MCF 10A (cell line): Measurements from ENCODE around the gene CACNA2D3. TPM values are rescaled to one million over a fixed set of nuclear protein-coding genes. Genes with fewer than 3 reads are reported as not detected.

Experiments
- BruUV-seq: library from RNA; stranded (reverse); fragments of 400-500 nt; replicated peaks from 2 replicates; lab custom pipeline; 2021; lab: Mats Ljungman, UMichigan
- CTCF ChIA-PET: fragments of 300-600 bp; sonication (Branson Sonifier 250); formaldehyde crosslinking; extraction: SDS; loops from one replicate; lab custom pipeline; 2021; ENCODE audit warnings: antibody characterized with exemption, inconsistent platforms; lab: Yijun Ruan, JAX
- POLR2A ChIA-PET: fragments of 300-600, 350-650 bp; sonication (Branson Sonifier 250); formaldehyde crosslinking; extraction: SDS; loops from one replicate; lab custom pipeline; 2020; ENCODE audit warnings: antibody characterized with exemption, inconsistent platforms; lab: Yijun Ruan, JAX
- DNase-seq: peaks from one replicate; pipeline ENCODE4 v3.0.0-alpha.2; 2018; ENCODE audit not compliant: unreplicated experiment
- H3K27ac Mint-ChIP-seq: one replicate; pipeline ENCODE4 v1.8.0; 2022; ENCODE audit warnings: mild to moderate bottlenecking, low read depth, mixed read lengths; ENCODE audit not compliant: unreplicated experiment
- H3K27me3 Mint-ChIP-seq: one replicate; pipeline ENCODE4 v1.8.0; 2022; ENCODE audit warnings: mixed read lengths; ENCODE audit not compliant: insufficient read depth, unreplicated experiment
- H3K36me3 Mint-ChIP-seq: one replicate; pipeline ENCODE4 v1.8.0; 2022; ENCODE audit warnings: mild to moderate bottlenecking, moderate library complexity, mixed read lengths; ENCODE audit not compliant: insufficient read depth, unreplicated experiment
- H3K4me1 Mint-ChIP-seq: one replicate; pipeline ENCODE4 v1.8.0; 2022; ENCODE audit warnings: mixed read lengths; ENCODE audit not compliant: insufficient read depth, unreplicated experiment
- H3K4me3 Mint-ChIP-seq: one replicate; pipeline ENCODE4 v1.8.0; 2022; ENCODE audit warnings: mild to moderate bottlenecking, moderate library complexity, mixed read lengths; ENCODE audit not compliant: unreplicated experiment
- H3K9me3 Mint-ChIP-seq: one replicate; pipeline ENCODE4 v1.8.0; 2022; ENCODE audit warnings: mixed read lengths; ENCODE audit not compliant: unreplicated experiment
- CTCF ChIP-seq: fragments of 200-600 bp; IDR thresholded peaks from one replicate; pipeline ENCODE4 v1.8.0; 2022; ENCODE audit warnings: antibody characterized with exemption, mild to moderate bottlenecking; ENCODE audit not compliant: unreplicated experiment
- intact Hi-C: fragments of 100-400 bp; cut with micrococcal nuclease; formaldehyde crosslinking; loops from 2 replicates; pipeline ENCODE4 v1.14.1; 2022
- total RNA-seq: library from RNA; stranded (reverse); gene quantifications from 2 replicates; pipeline ENCODE4 v1.2.3, GENCODE V29; 2022

CACNA2D3 gene
- total RNA-seq, 1 experiment from 2014 or later = 2.3 TPM

DNA sequence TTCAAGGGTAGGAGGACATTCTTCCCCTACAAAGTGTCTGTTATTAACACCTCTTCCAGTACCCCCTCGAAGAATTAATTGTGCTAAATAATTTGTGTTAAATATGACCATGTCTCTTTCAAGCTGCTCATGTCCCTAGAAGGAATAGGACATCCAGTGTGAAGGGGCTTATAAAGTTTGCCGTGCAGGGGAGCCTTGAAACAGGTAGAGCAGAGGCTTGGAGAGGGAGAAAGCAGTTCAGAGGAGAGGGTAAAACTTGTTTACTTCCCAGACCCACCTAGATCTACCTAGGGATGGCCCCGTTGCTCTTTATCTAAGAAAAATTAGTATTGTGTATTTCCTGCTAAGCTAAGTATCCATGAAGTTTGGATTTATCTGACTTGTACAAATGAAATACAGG lies 114.8 kb downstream of the CACNA2D3 start:
- Mint-ChIP-seq H3K4me3 (no peak overlapping the region), H3K27me3 (no peaks in the 10 kb centered on the region), H3K9me3 (peaks cover 8% of the 10 kb centered on the region), H3K27ac (no peak overlapping the region), H3K4me1 (no peaks in the 10 kb centered on the region), H3K36me3 (no peaks in the 10 kb centered on the region)
- TF ChIP-seq CTCF = no peak
- no TSS peak for BruUV-seq
- DNase-seq = no peak
- POLR2A ChIA-PET = interaction anchor here (0.7 kb wide), 1 partner anchor 60 kb away, joined by 3 read pairs; no protein-coding TSS in a partner anchor
- intact Hi-C loops = no loop called here
- CTCF ChIA-PET = no interaction called here

GRCh38 chr3:54237788-54238502 lies 115.6 kb downstream of the CACNA2D3 start:
- no peaks in the 10 kb centered on the region for H3K36me3 Mint-ChIP-seq
- no peaks in the 10 kb centered on the region for H3K27me3 Mint-ChIP-seq

GRCh38 chr3:54240309-54240708 lies 118.0 kb downstream of the CACNA2D3 start:
- BruUV-seq = no TSS peak
- DNase-seq = no peak
- no peak overlapping the region for H3K27ac Mint-ChIP-seq
- CTCF ChIA-PET = no interaction called here
- no peak for TF ChIP-seq CTCF
- no peak overlapping the region for H3K4me3 Mint-ChIP-seq
- intact Hi-C loops = no loop called here
- no peaks in the 10 kb centered on the region for H3K9me3 Mint-ChIP-seq
- POLR2A ChIA-PET = no interaction called here
- no peaks in the 10 kb centered on the region for H3K36me3 Mint-ChIP-seq
- H3K27me3 Mint-ChIP-seq = no peaks in the 10 kb centered on the region
- H3K4me1 Mint-ChIP-seq = no peaks in the 10 kb centered on the region

More at GRCh38 chr3:54237788-54238502, 115.6 kb downstream of the CACNA2D3 start:
- no peaks in the 10 kb centered on the region for H3K4me1 Mint-ChIP-seq
- no TSS peak for BruUV-seq
- no peak overlapping the region for H3K27ac Mint-ChIP-seq
- ChIA-PET CTCF (no interaction called here), POLR2A (no interaction called here)
- intact Hi-C loops = no loop called here
- H3K4me3 Mint-ChIP-seq = no peak overlapping the region
- TF ChIP-seq CTCF = no peak
- peaks cover 8% of the 10 kb centered on the region for H3K9me3 Mint-ChIP-seq
- DNase-seq = no peak

DNA sequence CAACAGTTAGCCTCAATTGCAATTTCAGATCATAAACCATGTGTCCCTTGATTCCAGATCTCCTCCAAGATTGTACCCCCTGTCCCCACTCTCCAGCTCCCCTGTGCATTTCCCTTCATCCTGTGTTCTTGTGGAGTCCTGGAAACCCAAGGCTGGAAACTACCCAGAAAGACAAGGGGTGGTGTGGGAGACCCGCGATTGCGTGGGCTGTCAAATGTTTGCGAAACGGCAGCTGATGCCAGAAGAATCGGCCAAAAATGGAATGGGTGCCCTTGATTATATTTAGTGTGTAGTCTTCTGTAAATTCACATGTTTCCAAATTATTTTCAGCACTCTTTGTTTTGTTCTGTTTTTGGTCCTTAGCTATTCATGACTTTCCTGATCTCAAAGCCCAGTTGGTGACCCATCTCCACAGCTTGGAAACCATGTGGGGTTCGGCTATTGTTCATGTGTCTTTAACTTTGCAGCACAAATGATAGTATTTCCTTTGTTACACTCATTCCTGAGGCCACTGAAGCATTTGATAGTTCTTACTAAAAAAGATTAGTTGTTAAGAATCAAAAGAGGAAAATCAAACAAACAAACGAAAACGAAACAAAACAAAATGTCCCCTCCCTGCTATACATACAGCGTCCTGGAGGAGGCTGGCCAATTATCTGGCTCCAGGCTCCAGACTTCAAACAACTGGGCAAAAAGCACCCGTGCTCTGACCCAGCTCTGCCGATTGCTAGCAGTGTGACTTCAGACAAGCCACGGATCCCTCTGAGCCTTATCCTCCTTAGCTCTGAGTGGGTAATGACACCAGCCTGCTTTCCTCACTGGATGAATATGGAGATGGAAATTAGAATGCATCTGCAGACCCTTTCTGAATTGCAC lies 120.9 kb downstream of the CACNA2D3 start:
- Mint-ChIP-seq H3K9me3 (no peaks in the 10 kb centered on the region), H3K36me3 (no peaks in the 10 kb centered on the region), H3K27ac (no peak overlapping the region), H3K27me3 (no peaks in the 10 kb centered on the region), H3K4me3 (peak overlapping the region; percentile 50), H3K4me1 (no peaks in the 10 kb centered on the region)
- intact Hi-C loops = no loop called here
- ChIA-PET POLR2A (no interaction called here), CTCF (no interaction called here)
- peak; percentile 18 for DNase-seq
- BruUV-seq = no TSS peak
- TF ChIP-seq CTCF = no peak
